CD4-positive, alpha-beta T cell treated with Interleukin-6 for 4 hours (primary cell): Measurements from ENCODE around the gene ATL3.
A peak's percentile ranks its signal among the peaks of the same experiment; 100 is the strongest.
"Not testable (repeated sequence)": the region's sequence is repeated elsewhere in the genome, so short reads cannot be mapped to it uniquely, and the experiment has no call there.

ENCODE experiments used
- DNase-seq: peaks from one replicate; pipeline ENCODE4 v3.0.0-alpha.2; 2020; ENCODE audit warnings: mixed read lengths

ATL3 gene

DNA sequence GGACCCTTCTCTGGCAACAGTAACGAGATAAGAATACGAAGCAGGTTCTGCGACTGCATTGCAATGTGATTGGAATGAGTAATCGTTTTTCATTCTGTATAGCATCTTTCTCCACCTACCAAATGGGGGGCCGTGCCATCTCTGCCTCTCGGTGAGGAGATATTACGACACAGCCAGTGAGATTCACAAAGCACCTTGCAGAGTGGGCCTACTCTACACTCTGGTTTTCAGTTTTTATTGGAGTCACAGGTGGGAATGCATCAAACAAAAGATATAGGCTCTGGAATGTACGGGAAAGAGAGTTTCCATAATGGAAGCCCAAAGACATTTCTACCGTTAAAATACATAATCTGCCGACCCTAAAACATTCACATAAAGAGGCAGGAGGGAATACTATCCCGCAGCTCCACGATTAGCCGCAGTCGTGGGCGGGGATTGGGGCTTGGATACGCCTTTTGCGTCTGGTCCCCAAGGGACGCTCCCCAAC, 9.7 kb upstream of the ATL3 start:
- DNase-seq, result peak; percentile 3

- DNase-seq, result no peak
Measured at GRCh38 chr11:63673579-63673978, 2.4 kb upstream of the ATL3 start.

GRCh38 chr11:63672936-63673539, 1.9 kb upstream of the ATL3 start:
- DNase-seq, result no peak

- DNase-seq, result no peak
Measured at GRCh38 chr11:63672156-63672463, 934 bp upstream of the ATL3 start.

DNA sequence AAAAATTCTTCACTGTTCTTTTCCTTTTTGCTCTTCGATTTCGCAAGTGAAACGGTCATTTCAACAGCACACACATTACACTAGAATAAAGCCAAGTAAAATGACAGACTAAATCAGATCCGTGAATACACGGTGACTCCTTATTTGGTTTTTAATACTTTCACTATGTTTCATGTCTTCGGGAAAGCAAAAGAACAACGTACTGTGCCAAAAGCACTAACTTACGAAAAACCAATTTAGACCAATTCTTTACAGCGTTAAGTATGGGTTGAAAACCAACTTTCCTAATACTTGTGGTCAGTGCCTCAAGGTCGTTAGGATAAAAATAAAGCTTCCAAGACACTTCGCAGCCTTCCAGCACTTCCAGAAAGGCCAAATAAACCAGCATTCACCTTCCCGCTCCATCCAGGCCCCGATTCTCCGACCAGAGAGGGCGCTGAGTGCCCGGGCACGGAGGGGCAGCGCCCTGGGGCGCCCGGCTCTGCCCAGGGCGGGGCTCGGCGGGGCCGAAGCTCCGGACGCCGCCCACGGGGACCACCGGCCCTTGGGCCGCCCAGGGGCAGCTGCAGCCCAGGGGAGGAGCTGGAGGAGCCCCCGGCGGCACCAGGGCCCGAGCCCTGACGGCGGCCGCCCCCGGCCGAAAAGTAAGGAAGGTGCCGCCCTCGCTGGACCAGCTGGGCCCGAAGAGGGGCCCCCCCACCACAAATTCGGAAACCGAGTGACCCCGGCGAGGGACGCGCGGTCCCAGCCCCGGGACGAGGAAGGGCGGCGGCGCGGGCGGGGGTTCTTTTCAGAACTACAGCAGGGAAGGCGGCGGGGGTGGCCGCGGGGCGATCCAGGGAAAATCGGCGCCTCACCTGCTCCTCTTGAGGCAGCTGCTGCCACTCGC, 499 bp downstream of the ATL3 start:
- DNase-seq, result peak; percentile 40

- no peak for DNase-seq
Measured at GRCh38 chr11:63670096-63670432, 1.1 kb downstream of the ATL3 start.

GRCh38 chr11:63667995-63668795, 3.0 kb downstream of the ATL3 start:
- DNase-seq, result no peak

- DNase-seq, result no peak
Measured at GRCh38 chr11:63666874-63667273, 4.3 kb downstream of the ATL3 start.

- no peak for DNase-seq
Measured at GRCh38 chr11:63663809-63664208, 7.4 kb downstream of the ATL3 start.

GRCh38 chr11:63660972-63661371, 10.2 kb downstream of the ATL3 start:
- no peak for DNase-seq

- no peak for DNase-seq
Measured at GRCh38 chr11:63652671-63653070, 18.5 kb downstream of the ATL3 start.

GRCh38 chr11:63643205-63643604, 28.0 kb downstream of the ATL3 start:
- DNase-seq, result no peak

GRCh38 chr11:63641727-63642126, 29.4 kb downstream of the ATL3 start:
- no peak for DNase-seq

GRCh38 chr11:63639199-63639832, 31.9 kb downstream of the ATL3 start:
- no peak for DNase-seq

- DNase-seq, result not testable (repeated sequence)
Measured at GRCh38 chr11:63638436-63638835, 32.7 kb downstream of the ATL3 start.

- DNase-seq, result peak; percentile 76
Measured at GRCh38 chr11:63635762-63636465, 35.3 kb downstream of the ATL3 start.

GRCh38 chr11:63629426-63629825, 41.8 kb downstream of the ATL3 start:
- DNase-seq, result no peak

DNA sequence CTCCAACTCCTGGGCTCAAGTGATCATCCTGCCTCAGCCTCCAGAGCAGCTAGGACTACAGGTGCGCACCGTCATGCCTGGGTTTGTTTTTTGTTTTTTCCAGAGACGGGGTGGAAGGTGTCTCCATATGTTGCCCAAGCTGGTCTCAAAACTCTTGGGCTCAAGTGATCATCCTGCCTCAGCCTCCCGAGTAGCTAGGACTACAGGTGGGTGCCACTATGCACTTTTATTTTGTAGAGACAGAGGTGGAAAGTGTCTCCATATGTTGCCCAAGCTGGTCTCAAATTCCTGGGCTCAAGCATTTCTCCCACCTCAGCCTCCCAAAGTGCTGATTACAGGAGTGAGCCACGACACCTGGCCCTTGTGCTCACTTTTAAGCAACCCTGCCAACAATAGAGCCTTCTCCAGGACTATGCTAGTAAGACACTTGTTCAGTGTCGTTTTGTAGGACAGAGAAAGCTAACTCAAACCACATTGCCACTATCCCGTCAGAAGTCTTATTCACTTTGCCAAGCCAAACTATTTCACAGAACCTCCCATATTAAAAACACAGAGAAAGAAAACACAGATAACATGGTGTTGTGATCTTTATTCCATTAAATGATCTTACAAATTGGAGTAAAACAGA, 47.5 kb downstream of the ATL3 start:
- DNase-seq, result no peak

DNA sequence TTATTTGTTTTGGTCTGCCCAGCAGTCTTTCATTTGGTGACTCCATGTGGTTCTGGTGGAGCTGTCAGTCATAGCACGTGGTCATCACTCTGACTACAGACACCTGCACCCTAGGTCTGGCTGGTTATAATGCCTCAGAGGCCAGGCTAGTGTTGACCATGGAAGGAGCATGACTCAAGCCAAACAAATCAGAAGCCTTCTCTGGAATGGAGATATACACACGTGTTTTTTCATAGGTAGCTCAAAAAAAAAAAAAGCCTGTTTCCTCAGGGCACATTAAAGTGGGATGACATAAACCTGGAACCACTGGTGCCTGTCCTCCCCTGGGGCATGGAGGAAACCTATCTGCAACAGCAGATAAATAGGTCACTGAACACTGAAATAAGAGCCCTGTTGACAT, 48.9 kb downstream of the ATL3 start:
- no peak for DNase-seq

- no peak for DNase-seq
Measured at GRCh38 chr11:63621071-63621470, 50.1 kb downstream of the ATL3 start.

DNA sequence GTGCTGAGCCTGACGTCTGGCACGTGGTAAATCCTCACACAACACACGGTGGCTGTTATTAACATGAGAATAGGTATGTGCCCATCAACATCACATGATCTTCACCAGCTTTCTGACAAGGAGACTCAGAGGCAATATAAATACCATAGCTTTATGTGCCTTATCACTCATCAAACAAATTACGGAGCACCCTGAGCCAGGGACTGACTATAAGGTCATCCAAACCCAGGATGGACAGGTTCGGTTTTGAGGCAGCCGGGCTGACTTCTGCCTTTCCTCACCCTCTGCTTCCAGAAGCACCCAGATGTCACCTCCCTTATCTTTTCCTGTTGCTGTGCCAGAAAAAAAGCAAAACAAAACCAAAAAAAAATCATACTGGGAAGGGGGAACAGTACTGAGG, 51.2 kb downstream of the ATL3 start:
- DNase-seq, result no peak

DNA sequence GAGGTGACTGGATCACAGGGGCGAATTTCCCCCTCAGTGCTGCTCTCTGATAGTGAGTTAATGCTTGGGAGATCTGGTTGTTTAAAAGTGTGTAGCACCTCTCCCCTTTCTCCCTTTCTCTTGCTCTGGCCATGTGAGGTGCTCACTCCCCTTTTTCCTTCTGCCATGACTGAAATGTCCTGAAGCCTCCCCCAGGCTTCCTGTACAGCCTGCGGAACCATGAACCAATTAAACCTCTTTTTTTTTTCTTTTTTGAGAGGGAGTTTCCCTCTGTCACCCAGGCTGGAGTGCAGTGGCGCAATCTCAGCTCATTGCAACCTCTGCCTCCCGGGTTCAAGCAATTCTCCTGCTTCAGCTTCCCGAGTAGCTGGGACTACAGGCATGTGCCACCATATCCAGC, 53.5 kb downstream of the ATL3 start:
- DNase-seq, result not testable (repeated sequence)
